Measurements from ENCODE around the gene TNFRSF1B. TPM values are rescaled to one million over a fixed set of nuclear protein-coding genes. Genes with fewer than 3 reads are reported as not detected.

TNFRSF1B gene
- total and polyA plus RNA-seq, 9 of the 15 experiments (the other 6 are each of a cell fraction or from before 2014, with no cell fraction given) = 8.8 to 91.3 (median 36.0) TPM

DNA sequence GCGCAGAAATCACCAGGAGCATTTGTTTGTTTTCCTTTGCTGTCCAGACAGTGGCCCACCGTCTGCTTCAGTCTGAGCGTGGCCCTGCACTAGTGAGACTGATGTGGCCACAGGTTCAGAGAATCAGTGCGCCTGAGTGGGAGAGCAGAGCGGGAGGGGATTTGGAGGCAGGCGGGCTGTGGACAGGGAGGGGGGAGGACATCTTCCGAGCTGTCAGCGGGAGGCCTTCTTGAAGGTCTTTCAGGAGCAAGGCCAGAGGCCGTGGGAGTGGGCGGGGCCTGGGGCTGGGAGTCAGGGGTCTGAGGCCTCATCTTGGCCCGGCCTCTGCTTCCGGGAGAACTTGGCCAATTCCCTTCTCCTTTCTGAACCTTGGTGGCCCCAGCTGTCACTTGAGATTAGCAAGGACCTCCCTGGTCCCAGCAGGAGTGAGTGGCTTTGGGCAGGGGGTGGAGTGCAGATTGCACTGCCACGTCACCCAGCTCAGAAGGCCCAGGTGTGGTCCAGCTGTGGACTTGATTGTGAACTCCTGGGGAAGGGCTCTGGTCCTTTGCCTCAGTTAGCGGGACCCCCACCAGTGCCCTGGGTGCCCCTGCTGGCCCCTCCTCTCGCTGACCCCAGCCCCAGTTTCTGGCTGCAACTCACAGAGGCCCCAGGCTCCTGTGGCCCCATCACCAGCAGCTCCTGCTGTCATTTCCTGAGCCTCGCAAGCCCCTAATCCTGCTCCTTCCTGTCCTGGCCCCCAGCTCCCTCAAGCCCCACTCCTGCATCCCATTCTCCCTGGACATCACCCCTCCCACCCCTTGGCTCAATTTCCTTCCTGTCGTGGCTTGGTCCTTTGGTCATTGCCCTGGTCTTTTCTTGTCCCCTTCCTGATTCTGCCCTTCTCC is 8.4 kb downstream of the TNFRSF1B start (continued):
- TF ChIP-seq, protein P1, sequence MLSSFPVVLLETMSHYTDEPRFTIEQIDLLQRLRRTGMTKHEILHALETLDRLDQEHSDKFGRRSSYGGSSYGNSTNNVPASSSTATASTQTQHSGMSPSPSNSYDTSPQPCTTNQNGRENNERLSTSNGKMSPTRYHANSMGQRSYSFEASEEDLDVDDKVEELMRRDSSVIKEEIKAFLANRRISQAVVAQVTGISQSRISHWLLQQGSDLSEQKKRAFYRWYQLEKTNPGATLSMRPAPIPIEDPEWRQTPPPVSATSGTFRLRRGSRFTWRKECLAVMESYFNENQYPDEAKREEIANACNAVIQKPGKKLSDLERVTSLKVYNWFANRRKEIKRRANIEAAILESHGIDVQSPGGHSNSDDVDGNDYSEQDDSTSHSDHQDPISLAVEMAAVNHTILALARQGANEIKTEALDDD (IDR thresholded peaks at IDR 0.05) = no peak
- TF ChIP-seq RB1 (IDR thresholded peaks at IDR 0.05; ENCODE audit: low read depth) = no peak
- TF ChIP-seq, protein P2, sequence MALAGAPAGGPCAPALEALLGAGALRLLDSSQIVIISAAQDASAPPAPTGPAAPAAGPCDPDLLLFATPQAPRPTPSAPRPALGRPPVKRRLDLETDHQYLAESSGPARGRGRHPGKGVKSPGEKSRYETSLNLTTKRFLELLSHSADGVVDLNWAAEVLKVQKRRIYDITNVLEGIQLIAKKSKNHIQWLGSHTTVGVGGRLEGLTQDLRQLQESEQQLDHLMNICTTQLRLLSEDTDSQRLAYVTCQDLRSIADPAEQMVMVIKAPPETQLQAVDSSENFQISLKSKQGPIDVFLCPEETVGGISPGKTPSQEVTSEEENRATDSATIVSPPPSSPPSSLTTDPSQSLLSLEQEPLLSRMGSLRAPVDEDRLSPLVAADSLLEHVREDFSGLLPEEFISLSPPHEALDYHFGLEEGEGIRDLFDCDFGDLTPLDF (CRISPR knock-in tag; IDR thresholded peaks at IDR 0.05) = no peak
- TF ChIP-seq MYC (IDR thresholded peaks at IDR 0.05; ENCODE audit: low read depth, low read length) = no peak
- TF ChIP-seq MYC (CRISPR knock-in tag; IDR thresholded peaks at IDR 0.05; ENCODE audit: borderline replicate concordance, low read depth) = no peak
- TF ChIP-seq PHB2 (IDR thresholded peaks at IDR 0.05; ENCODE audit: low read depth) = 0 out of 2 replicates have a peak, but pooled peaks have one; percentile 51
- TF ChIP-seq ZNF311 (CRISPR knock-in tag; IDR thresholded peaks at IDR 0.05) = no peak
- TF ChIP-seq POLR3A (IDR thresholded peaks at IDR 0.05; ENCODE audit: borderline replicate concordance, extremely low read depth, insufficient read depth, insufficient read length) = no peak
- peak; percentile 82 for TF ChIP-seq STAT5A (IDR thresholded peaks at IDR 0.05; ENCODE audit: borderline replicate concordance, low read length)
- no peak for TF ChIP-seq TARDBP (IDR thresholded peaks at IDR 0.05)
- TF ChIP-seq POLR2G (IDR thresholded peaks at IDR 0.05; ENCODE audit: low read depth, low read length) = 0 out of 2 replicates have a peak, but pooled peaks have one; percentile 24
- TF ChIP-seq ZNF23 (CRISPR knock-in tag; IDR thresholded peaks at IDR 0.05) = no peak
- no peak for TF ChIP-seq PCBP1 (IDR thresholded peaks at IDR 0.05; ENCODE audit: low read depth, low read length, poor library complexity, severe bottlenecking)
- no peak for TF ChIP-seq ZFP30 (CRISPR knock-in tag; IDR thresholded peaks at IDR 0.05; ENCODE audit: borderline replicate concordance)
- TF ChIP-seq, protein P3, sequence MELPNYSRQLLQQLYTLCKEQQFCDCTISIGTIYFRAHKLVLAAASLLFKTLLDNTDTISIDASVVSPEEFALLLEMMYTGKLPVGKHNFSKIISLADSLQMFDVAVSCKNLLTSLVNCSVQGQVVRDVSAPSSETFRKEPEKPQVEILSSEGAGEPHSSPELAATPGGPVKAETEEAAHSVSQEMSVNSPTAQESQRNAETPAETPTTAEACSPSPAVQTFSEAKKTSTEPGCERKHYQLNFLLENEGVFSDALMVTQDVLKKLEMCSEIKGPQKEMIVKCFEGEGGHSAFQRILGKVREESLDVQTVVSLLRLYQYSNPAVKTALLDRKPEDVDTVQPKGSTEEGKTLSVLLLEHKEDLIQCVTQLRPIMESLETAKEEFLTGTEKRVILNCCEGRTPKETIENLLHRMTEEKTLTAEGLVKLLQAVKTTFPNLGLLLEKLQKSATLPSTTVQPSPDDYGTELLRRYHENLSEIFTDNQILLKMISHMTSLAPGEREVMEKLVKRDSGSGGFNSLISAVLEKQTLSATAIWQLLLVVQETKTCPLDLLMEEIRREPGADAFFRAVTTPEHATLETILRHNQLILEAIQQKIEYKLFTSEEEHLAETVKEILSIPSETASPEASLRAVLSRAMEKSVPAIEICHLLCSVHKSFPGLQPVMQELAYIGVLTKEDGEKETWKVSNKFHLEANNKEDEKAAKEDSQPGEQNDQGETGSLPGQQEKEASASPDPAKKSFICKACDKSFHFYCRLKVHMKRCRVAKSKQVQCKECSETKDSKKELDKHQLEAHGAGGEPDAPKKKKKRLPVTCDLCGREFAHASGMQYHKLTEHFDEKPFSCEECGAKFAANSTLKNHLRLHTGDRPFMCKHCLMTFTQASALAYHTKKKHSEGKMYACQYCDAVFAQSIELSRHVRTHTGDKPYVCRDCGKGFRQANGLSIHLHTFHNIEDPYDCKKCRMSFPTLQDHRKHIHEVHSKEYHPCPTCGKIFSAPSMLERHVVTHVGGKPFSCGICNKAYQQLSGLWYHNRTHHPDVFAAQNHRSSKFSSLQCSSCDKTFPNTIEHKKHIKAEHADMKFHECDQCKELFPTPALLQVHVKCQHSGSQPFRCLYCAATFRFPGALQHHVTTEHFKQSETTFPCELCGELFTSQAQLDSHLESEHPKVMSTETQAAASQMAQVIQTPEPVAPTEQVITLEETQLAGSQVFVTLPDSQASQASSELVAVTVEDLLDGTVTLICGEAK (IDR thresholded peaks at IDR 0.05) = no peak
- TF ChIP-seq, protein P3 (CRISPR knock-in tag; IDR thresholded peaks at IDR 0.05) = no peak
